Transverse colon (tissue), 4 donors: ENCODE data around the gene FAM111A.

Experiments
- CTCF ChIP-seq, 5 experiments: fragments of 200-600 bp in 3 of 5; fragments of 450-650 bp in 2 of 5; sonication (generic) in 3 of 5; IDR thresholded peaks; 1 replicate in 2 of 5; 2 replicates in 3 of 5; pipeline ENCODE4 v1.5.1; 2016 to 2017; ENCODE audit warnings: antibody characterized with exemption in 5 of 5, inconsistent platforms in 3 of 5, mild to moderate bottlenecking in 2 of 5, moderate library complexity in 1 of 5
- EP300 ChIP-seq: sonication (generic); formaldehyde crosslinking; IDR thresholded peaks from one replicate; pipeline ENCODE4 v1.6.1; 2017; ENCODE audit warnings: antibody characterized with exemption, low read depth
- POLR2A ChIP-seq: fragments of 450-650 bp; IDR thresholded peaks from one replicate; pipeline ENCODE4 v1.6.1; 2016; ENCODE audit warnings: antibody characterized with exemption, mild to moderate bottlenecking, moderate library complexity
- POLR2AphosphoS5 ChIP-seq, 3 donors: sonication (generic); formaldehyde crosslinking; IDR thresholded peaks; one replicate each; pipeline ENCODE4 v1.6.1; 2016; ENCODE audit warnings: antibody characterized with exemption in 3 of 3

DNA sequence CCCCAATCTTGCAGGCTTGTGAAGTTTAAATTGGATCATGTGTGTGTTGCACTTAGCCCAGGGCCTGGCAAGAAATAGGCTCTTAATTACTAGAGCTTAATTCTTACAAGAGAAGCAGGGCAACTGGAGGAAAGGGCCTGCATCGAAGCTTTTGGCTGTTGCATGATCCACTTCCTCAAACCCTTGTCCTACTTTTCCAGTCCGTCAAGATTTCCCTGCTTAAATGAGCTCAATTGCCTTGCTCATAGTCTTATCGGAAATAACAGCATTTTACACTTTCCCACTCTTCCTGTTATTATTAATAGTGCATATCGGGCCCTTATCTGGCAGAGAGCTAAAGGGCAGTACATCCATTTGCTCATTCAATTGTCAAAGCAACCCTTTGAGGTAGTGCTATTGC, 47.3 kb downstream of the FAM111A start:
- TF ChIP-seq POLR2AphosphoS5 (IDR thresholded peaks at IDR 0.05), result no peak
- TF ChIP-seq EP300, result no peak
- no peak for TF ChIP-seq CTCF (IDR thresholded peaks at IDR 0.05)
- TF ChIP-seq POLR2A, result no peak
